Measurements from ENCODE around the gene ARHGEF38. TPM values are rescaled to one million over a fixed set of nuclear protein-coding genes. Genes with fewer than 3 reads are reported as not detected.

Gene ARHGEF38
- total and polyA plus RNA-seq, 4 donors, result 0.03 to 0.92 (median 0.37) TPM

- TF ChIP-seq SP1 (IDR thresholded peaks at IDR 0.05) (no peak), MAX (IDR thresholded peaks at IDR 0.05) (no peak), HNF4G (IDR thresholded peaks at IDR 0.05) (no peak), YY1 (IDR thresholded peaks at IDR 0.05) (no peak), GABPA (IDR thresholded peaks at IDR 0.05 in 1 of 2, conservative IDR thresholded peaks at IDR 0.05 in 1 of 2) (no peak), FOXA2 (IDR thresholded peaks at IDR 0.05) (no peak), HNF4A (conservative IDR thresholded peaks at IDR 0.05) (no peak), EGR1 (IDR thresholded peaks at IDR 0.05; ENCODE audit: low read depth in 2 of 2) (no peak), NR2F2 (IDR thresholded peaks at IDR 0.05) (no peak), FOXA1 (IDR thresholded peaks at IDR 0.05) (no peak), ATF3 (IDR thresholded peaks at IDR 0.05) (no peak), TAF1 (conservative IDR thresholded peaks at IDR 0.05) (no peak), JUND (IDR thresholded peaks at IDR 0.05) (no peak), RAD21 (IDR thresholded peaks at IDR 0.05) (no peak), RXRA (IDR thresholded peaks at IDR 0.05) (no peak)
- TF ChIP-seq, protein P1, sequence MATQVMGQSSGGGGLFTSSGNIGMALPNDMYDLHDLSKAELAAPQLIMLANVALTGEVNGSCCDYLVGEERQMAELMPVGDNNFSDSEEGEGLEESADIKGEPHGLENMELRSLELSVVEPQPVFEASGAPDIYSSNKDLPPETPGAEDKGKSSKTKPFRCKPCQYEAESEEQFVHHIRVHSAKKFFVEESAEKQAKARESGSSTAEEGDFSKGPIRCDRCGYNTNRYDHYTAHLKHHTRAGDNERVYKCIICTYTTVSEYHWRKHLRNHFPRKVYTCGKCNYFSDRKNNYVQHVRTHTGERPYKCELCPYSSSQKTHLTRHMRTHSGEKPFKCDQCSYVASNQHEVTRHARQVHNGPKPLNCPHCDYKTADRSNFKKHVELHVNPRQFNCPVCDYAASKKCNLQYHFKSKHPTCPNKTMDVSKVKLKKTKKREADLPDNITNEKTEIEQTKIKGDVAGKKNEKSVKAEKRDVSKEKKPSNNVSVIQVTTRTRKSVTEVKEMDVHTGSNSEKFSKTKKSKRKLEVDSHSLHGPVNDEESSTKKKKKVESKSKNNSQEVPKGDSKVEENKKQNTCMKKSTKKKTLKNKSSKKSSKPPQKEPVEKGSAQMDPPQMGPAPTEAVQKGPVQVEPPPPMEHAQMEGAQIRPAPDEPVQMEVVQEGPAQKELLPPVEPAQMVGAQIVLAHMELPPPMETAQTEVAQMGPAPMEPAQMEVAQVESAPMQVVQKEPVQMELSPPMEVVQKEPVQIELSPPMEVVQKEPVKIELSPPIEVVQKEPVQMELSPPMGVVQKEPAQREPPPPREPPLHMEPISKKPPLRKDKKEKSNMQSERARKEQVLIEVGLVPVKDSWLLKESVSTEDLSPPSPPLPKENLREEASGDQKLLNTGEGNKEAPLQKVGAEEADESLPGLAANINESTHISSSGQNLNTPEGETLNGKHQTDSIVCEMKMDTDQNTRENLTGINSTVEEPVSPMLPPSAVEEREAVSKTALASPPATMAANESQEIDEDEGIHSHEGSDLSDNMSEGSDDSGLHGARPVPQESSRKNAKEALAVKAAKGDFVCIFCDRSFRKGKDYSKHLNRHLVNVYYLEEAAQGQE (IDR thresholded peaks at IDR 0.05), result no peak
- TF ChIP-seq, protein P2, sequence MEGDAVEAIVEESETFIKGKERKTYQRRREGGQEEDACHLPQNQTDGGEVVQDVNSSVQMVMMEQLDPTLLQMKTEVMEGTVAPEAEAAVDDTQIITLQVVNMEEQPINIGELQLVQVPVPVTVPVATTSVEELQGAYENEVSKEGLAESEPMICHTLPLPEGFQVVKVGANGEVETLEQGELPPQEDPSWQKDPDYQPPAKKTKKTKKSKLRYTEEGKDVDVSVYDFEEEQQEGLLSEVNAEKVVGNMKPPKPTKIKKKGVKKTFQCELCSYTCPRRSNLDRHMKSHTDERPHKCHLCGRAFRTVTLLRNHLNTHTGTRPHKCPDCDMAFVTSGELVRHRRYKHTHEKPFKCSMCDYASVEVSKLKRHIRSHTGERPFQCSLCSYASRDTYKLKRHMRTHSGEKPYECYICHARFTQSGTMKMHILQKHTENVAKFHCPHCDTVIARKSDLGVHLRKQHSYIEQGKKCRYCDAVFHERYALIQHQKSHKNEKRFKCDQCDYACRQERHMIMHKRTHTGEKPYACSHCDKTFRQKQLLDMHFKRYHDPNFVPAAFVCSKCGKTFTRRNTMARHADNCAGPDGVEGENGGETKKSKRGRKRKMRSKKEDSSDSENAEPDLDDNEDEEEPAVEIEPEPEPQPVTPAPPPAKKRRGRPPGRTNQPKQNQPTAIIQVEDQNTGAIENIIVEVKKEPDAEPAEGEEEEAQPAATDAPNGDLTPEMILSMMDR (IDR thresholded peaks at IDR 0.05; ENCODE audit: low read depth, low read length, missing input control), result no peak
- TF ChIP-seq, protein P3, sequence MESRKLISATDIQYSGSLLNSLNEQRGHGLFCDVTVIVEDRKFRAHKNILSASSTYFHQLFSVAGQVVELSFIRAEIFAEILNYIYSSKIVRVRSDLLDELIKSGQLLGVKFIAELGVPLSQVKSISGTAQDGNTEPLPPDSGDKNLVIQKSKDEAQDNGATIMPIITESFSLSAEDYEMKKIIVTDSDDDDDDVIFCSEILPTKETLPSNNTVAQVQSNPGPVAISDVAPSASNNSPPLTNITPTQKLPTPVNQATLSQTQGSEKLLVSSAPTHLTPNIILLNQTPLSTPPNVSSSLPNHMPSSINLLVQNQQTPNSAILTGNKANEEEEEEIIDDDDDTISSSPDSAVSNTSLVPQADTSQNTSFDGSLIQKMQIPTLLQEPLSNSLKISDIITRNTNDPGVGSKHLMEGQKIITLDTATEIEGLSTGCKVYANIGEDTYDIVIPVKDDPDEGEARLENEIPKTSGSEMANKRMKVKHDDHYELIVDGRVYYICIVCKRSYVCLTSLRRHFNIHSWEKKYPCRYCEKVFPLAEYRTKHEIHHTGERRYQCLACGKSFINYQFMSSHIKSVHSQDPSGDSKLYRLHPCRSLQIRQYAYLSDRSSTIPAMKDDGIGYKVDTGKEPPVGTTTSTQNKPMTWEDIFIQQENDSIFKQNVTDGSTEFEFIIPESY (IDR thresholded peaks at IDR 0.05), result no peak
- WGBS, result 82% methylated on average over 3 of the region's 3 CpGs
- H3K36me3 ChIP-seq (ENCODE audit: control insufficient read depth in 4 of 4, insufficient read depth in 3 of 4, low read depth in 1 of 4, low read length in 3 of 4), result no peaks in the 10 kb centered on the region
Observed at GRCh38 chr4:105588252-105588651, 35.8 kb downstream of the ARHGEF38 start.

More at GRCh38 chr4:105588252-105588651, 35.8 kb downstream of the ARHGEF38 start:
- no peak for DNase-seq (ENCODE audit: low spot score)
- no peaks in the 10 kb centered on the region for H3K9me3 ChIP-seq (ENCODE audit: control insufficient read depth in 4 of 4, low read length in 3 of 4)
- no peaks in the 10 kb centered on the region for H3K27me3 ChIP-seq (ENCODE audit: control insufficient read depth in 4 of 4, insufficient read depth in 4 of 4, low read length in 3 of 4)
- H3K4me1 ChIP-seq (ENCODE audit: control insufficient read depth in 4 of 4, insufficient read depth in 4 of 4, low read length in 3 of 4), result peaks cover 12 to 20% (median 13%) of the 10 kb centered on the region in 4 donors
- H3K27ac ChIP-seq (ENCODE audit: low read depth in 1 of 2, low read length in 2 of 2), result no peak overlapping the region
- no peak overlapping the region for H3K4me3 ChIP-seq (ENCODE audit: low read depth in 1 of 3, low read length in 3 of 3)
- no peak overlapping the region for H3K9ac ChIP-seq (ENCODE audit: low read depth in 1 of 2, low read length in 2 of 2)

Data from liver (tissue), 9 donors.